Retina (tissue), 1 donor: ENCODE results near the gene KIF1C.
"Not testable (repeated sequence)": the region's sequence is repeated elsewhere in the genome, so short reads cannot be mapped to it uniquely, and the experiment has no call there.

Experiments used
- DNase-seq: peaks from one replicate; pipeline ENCODE4 v3.0.0-alpha.2; 2016

The KIF1C gene

DNA sequence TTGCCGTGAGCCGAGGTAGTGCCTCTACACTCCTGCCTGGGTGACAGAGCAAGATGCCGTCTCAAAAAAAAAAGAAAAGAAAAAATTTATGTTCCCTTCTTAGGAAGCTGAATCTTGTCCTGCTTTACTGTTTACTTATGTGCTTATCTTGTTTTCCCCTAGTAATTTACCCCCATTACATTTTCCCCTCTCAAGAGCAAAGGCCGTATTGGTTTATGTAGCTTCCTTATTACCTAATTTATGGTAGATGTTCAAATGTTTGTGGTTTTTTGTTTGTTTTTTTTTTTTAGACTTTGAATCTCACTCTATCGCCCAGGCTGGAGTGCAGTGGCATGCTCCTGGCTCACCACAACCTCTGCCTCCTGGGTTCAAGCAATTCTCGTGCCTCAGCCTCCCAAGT lies 47.7 kb downstream of the KIF1C start:
- no peak for DNase-seq

- no peak for DNase-seq
Measured at GRCh38 chr17:5047446-5047845, 49.7 kb downstream of the KIF1C start.

GRCh38 chr17:5049314-5049841 lies 51.6 kb downstream of the KIF1C start:
- no peak for DNase-seq

DNA sequence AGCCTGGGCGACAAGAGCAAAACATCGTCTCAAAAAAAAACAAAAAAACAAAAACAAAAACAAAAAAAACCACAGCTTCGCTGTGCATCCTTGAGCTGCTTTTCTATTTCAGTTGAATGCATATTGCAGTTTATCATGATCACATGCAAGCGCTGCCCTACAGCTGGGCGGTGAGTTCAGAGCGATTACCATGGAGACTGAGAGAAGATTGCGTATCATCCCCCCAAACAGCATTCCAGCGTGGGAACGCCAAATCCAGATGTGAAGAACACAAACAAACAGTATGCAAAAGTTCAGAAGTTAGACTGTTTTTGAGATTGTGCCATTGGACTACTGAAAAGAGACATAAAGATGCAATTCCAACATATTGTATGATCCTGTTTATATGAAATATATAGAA lies 52.5 kb downstream of the KIF1C start:
- no peak for DNase-seq

GRCh38 chr17:5055543-5055942 lies 57.8 kb downstream of the KIF1C start:
- no peak for DNase-seq

DNA sequence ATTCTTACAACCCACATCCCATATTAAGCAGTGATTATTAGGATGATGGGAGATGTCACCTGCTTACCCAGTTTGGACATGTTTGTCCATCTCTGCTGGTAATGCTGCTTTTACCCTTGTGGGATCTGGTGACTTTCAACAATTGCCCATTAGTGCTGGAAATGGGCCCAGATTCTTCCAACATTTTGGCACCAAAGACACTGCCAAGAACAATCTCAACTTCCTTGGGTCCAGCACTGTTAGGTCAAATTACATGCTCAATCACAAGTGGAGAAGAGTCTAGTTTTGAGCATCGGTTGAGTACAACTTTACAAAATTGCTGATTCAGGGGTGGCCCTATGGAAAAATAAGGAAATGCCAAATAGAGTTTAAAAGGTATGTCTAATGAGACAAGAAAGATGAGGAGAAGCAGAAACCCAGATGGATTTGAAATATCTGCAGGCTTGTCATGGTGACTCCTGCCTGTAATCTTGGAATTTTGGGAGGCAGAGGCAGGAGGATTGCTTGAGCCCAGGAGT lies 67.5 kb downstream of the KIF1C start:
- no peak for DNase-seq

GRCh38 chr17:5068236-5068635 lies 70.5 kb downstream of the KIF1C start:
- no peak for DNase-seq

DNA sequence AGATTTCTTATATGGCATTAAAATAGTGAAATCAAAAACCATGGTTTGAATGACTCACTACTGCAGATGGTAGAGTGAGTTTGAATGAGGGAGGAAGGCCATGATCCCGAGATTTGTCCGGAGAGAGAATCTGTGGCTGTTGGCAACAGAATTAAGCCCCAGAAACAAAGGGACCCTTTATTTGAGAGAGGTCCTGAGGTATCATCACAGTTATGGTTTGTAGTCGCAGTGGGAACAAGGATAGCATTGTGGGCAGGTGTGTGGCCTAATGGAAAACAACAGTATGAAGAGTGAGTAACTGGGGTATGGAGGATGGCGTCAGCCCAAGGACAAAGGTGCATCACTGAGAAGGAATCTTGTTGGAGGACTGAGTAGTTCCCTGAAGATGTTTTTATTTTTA lies 72.0 kb downstream of the KIF1C start:
- no peak for DNase-seq

GRCh38 chr17:5075472-5075871 lies 77.7 kb downstream of the KIF1C start:
- not testable (repeated sequence) for DNase-seq

DNA sequence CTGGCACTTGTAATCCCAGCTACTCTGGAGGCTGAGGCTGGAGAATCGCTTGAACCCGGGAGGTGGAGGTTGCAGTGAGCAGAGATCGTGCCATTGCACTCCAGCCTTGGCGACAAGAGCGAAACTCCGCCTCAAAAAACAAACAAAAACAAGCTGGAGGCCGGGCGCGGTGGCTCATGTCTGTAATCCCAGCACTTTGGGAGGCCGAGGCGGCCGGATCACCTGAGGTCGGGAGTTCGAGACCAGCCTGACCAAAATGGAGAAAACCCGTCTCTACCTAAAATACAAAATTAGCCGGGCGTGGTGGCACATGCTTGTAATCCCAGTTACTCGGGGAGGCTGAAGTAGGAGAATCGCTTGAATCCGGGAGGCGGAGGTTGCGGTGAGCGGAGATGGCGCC lies 79.5 kb downstream of the KIF1C start:
- DNase-seq: not testable (repeated sequence)

- no peak for DNase-seq
Measured at GRCh38 chr17:5077781-5078105, 80.0 kb downstream of the KIF1C start.
